Measurements from ENCODE around the gene LMBR1.

- TF ChIP-seq CTCF (IDR thresholded peaks at IDR 0.05): no peak
- no peak for TF ChIP-seq POLR2A (IDR thresholded peaks at IDR 0.05)
These were observed 161.3 kb downstream of the LMBR1 start for GRCh38 chr7:156731651-156732050.

All from testis (tissue), 2 donors.